H1 (cell line): ENCODE results near the gene LEMD2. TPM values are rescaled to one million over a fixed set of nuclear protein-coding genes. Genes with fewer than 3 reads are reported as not detected.

ENCODE experiments used
- CTCF ChIA-PET: fragments of 300-600 bp; sonication (Branson Sonifier 250); formaldehyde crosslinking; loops from one replicate; lab custom pipeline; 2021; ENCODE audit not compliant: partially characterized antibody; lab: Charles Lee
- POLR2A ChIA-PET: fragments of 300-600 bp; sonication (Branson Sonifier 250); formaldehyde crosslinking; loops from one replicate; lab custom pipeline; 2021; ENCODE audit warnings: inconsistent platforms; ENCODE audit not compliant: partially characterized antibody; lab: Charles Lee
- DNase-seq, 2 experiments: peaks; one replicate each; pipeline versions ENCODE4 v3.0.0 to v3.0.0-alpha.2; 2010 to 2022; ENCODE audit warnings: low spot score in 2 of 2, low read depth in 1 of 2, mixed read lengths in 1 of 2
- FAIRE-seq: peaks from 2 replicates; lab custom pipeline; 2011; peaks lifted over from hg19 to GRCh38; lab: Jason Lieb, UNC
- H2AFZ ChIP-seq: 2 replicates; pipeline ENCODE4 v1.8.1; 2012; ENCODE audit warnings: low read length, inconsistent platforms
- H2AK5ac ChIP-seq: 2 replicates; pipeline ENCODE4 v1.6.1; 2013; ENCODE audit warnings: low read depth, low read length
- H2BK120ac ChIP-seq: replicated peaks from 2 replicates; pipeline ENCODE3; 2013; ENCODE audit warnings: low read depth, low read length, inconsistent platforms
- H2BK12ac ChIP-seq: 2 replicates; pipeline ENCODE4 v1.6.1; 2013; ENCODE audit warnings: low read depth, low read length
- H2BK15ac ChIP-seq: 2 replicates; pipeline ENCODE4 v1.6.1; 2013; ENCODE audit warnings: low read length
- H2BK20ac ChIP-seq: 2 replicates; pipeline ENCODE4 v1.6.1; 2013; ENCODE audit warnings: low read length
- H2BK5ac ChIP-seq: 2 replicates; pipeline ENCODE4 v1.6.1; 2013; ENCODE audit warnings: low read depth, low read length
- H3K14ac ChIP-seq: 2 replicates; pipeline ENCODE4 v1.6.1; 2013; ENCODE audit warnings: inconsistent platforms; ENCODE audit not compliant: insufficient read length
- H3K18ac ChIP-seq: 2 replicates; pipeline ENCODE4 v1.6.1; 2013; ENCODE audit warnings: low read length; ENCODE audit errors: extremely low read depth
- H3K23ac ChIP-seq: 2 replicates; pipeline ENCODE4 v1.6.1; 2013; ENCODE audit warnings: inconsistent platforms; ENCODE audit not compliant: insufficient read length
- H3K23me2 ChIP-seq: 2 replicates; pipeline ENCODE4 v1.6.1; 2013; ENCODE audit warnings: low read depth, low read length
- H3K27ac ChIP-seq: 2 replicates; pipeline ENCODE4 v1.6.1; 2011; ENCODE audit warnings: low read depth, low read length, inconsistent platforms
- H3K27me3 ChIP-seq, 4 experiments: replicated peaks in 1 of 4; 1 replicate in 1 of 4; 2 replicates in 3 of 4; pipeline versions ENCODE4 v1.6.1 to v1.8.1; 2011 to 2013; ENCODE audit warnings: low read length in 3 of 4, mild to moderate bottlenecking in 3 of 4, inconsistent platforms in 2 of 4, mixed read lengths in 2 of 4, moderate library complexity in 1 of 4; ENCODE audit not compliant: control insufficient read depth in 3 of 4, insufficient read depth in 3 of 4; ENCODE audit errors: extremely low read depth in 1 of 4
- H3K36me3 ChIP-seq, 4 experiments: 2 replicates each; pipeline versions ENCODE4 v1.6.1 to v1.8.1; 2011 to 2013; ENCODE audit warnings: mild to moderate bottlenecking in 4 of 4, low read length in 3 of 4, moderate library complexity in 2 of 4, control low read depth in 1 of 4, inconsistent platforms in 1 of 4; ENCODE audit not compliant: insufficient read depth in 4 of 4, control insufficient read depth in 2 of 4
- H3K4ac ChIP-seq: replicated peaks from 2 replicates; pipeline ENCODE3; 2013; ENCODE audit warnings: low read length, low read depth, mixed read lengths, inconsistent platforms; ENCODE audit not compliant: insufficient read length
- H3K4me1 ChIP-seq, 4 experiments: replicated peaks in 1 of 4; 1 replicate in 1 of 4; 2 replicates in 3 of 4; pipeline versions ENCODE4 v1.6.1 to v1.8.1; 2011 to 2013; ENCODE audit warnings: low read length in 3 of 4, inconsistent platforms in 2 of 4, mixed read lengths in 1 of 4; ENCODE audit not compliant: insufficient read depth in 4 of 4, control insufficient read depth in 3 of 4
- H3K4me2 ChIP-seq, 2 experiments: 2 replicates each; pipeline versions ENCODE4 v1.6.1 to v1.8.1; 2011 to 2013; ENCODE audit warnings: low read depth in 2 of 2, low read length in 2 of 2, control low read depth in 1 of 2, inconsistent platforms in 1 of 2, mild to moderate bottlenecking in 1 of 2; ENCODE audit not compliant: insufficient read depth in 1 of 2
- H3K4me3 ChIP-seq, 4 experiments: fragments of 200-600, 300-600 bp in 1 of 4; sonication (generic), shearing (Covaris generic), sonication (Bioruptor Twin) in 1 of 4; 2 replicates each; pipeline versions ENCODE4 v1.5.1 to v1.8.1; 2011 to 2016; ENCODE audit warnings: low read length in 4 of 4, low read depth in 3 of 4, control low read depth in 2 of 4, inconsistent platforms in 2 of 4, mild to moderate bottlenecking in 2 of 4, mixed read lengths in 1 of 4, moderate library complexity in 1 of 4; ENCODE audit not compliant: insufficient read depth in 2 of 4; ENCODE audit errors: extremely low read depth in 1 of 4
- H3K56ac ChIP-seq: replicated peaks from 2 replicates; pipeline ENCODE3; 2013; ENCODE audit warnings: low read depth, mild to moderate bottlenecking, mixed read lengths, low read length, inconsistent platforms; ENCODE audit not compliant: insufficient read length
- H3K79me1 ChIP-seq: 2 replicates; pipeline ENCODE4 v1.6.1; 2013; ENCODE audit warnings: low read depth, low read length, control low read depth
- H3K79me2 ChIP-seq, 2 experiments: 2 replicates each; pipeline versions ENCODE4 v1.6.1 to v1.8.1; 2012 to 2013; ENCODE audit warnings: low read length in 2 of 2, mild to moderate bottlenecking in 2 of 2, inconsistent platforms in 1 of 2; ENCODE audit not compliant: insufficient read depth in 2 of 2, control insufficient read depth in 1 of 2
- H3K9ac ChIP-seq, 4 experiments: replicated peaks in 1 of 4; 1 replicate in 1 of 4; 2 replicates in 3 of 4; pipeline versions ENCODE4 v1.6.1 to v1.8.1; 2011 to 2013; ENCODE audit warnings: low read depth in 3 of 4, low read length in 3 of 4, control low read depth in 2 of 4, mild to moderate bottlenecking in 2 of 4, moderate library complexity in 2 of 4, inconsistent platforms in 1 of 4; ENCODE audit errors: extremely low read depth in 1 of 4
- H3K9me3 ChIP-seq, 2 experiments: 2 replicates each; pipeline versions ENCODE4 v1.6.1 to v1.8.1; 2012 to 2013; ENCODE audit warnings: mild to moderate bottlenecking in 2 of 2, moderate library complexity in 2 of 2, control low read depth in 1 of 2, inconsistent platforms in 1 of 2, low read depth in 1 of 2, low read length in 1 of 2, mixed read lengths in 1 of 2; ENCODE audit not compliant: insufficient read depth in 2 of 2
- H4K20me1 ChIP-seq, 2 experiments: replicated peaks in 1 of 2; 2 replicates each; pipeline versions ENCODE3 to v1.8.1; 2011 to 2013; ENCODE audit warnings: inconsistent platforms in 2 of 2, low read length in 2 of 2, mild to moderate bottlenecking in 1 of 2; ENCODE audit not compliant: insufficient read depth in 2 of 2, control insufficient read depth in 1 of 2
- H4K5ac ChIP-seq: 2 replicates; pipeline ENCODE4 v1.6.1; 2013; ENCODE audit warnings: low read length, low read depth, mixed read lengths, inconsistent platforms; ENCODE audit not compliant: insufficient read length
- H4K8ac ChIP-seq: 2 replicates; pipeline ENCODE4 v1.8.0; 2013; ENCODE audit warnings: mild to moderate bottlenecking, moderate library complexity, low read length, inconsistent platforms; ENCODE audit not compliant: insufficient read depth; ENCODE audit errors: extremely low read depth
- H4K91ac ChIP-seq: replicated peaks from 2 replicates; pipeline ENCODE3; 2013; ENCODE audit warnings: low read length, mixed read lengths, inconsistent platforms; ENCODE audit not compliant: insufficient read length
- ASH2L ChIP-seq: fragments of 200-600, 300-600 bp; sonication (generic); IDR thresholded peaks from one replicate; pipeline ENCODE4 v1.7.1; 2017; ENCODE audit warnings: low read length
- BRCA1 ChIP-seq: IDR thresholded peaks from 2 replicates; pipeline ENCODE4 v1.6.1; 2012; ENCODE audit warnings: low read depth, low read length, improper control_type of control experiment
- CBX5 ChIP-seq: fragments of 300-800, 300-1000 bp; sonication (generic); IDR thresholded peaks from 2 replicates; pipeline ENCODE4 v1.7.1; 2016; ENCODE audit warnings: antibody characterized with exemption, low read length, low read depth
- CBX8 ChIP-seq: fragments of 300-800, 300-1000 bp; sonication (generic); IDR thresholded peaks from 2 replicates; pipeline ENCODE4 v1.7.1; 2016; ENCODE audit warnings: low read depth, low read length, borderline replicate concordance
- CREB1 ChIP-seq: IDR thresholded peaks from 2 replicates; pipeline ENCODE4 v1.6.1; 2012; ENCODE audit warnings: inconsistent platforms
- CTBP2 ChIP-seq: IDR thresholded peaks from 2 replicates; pipeline ENCODE4 v1.7.0; 2011; ENCODE audit warnings: borderline replicate concordance, mild to moderate bottlenecking, moderate library complexity, mixed read lengths, low read length; ENCODE audit not compliant: insufficient read depth, insufficient read length
- EGR1 ChIP-seq: IDR thresholded peaks from 2 replicates; pipeline ENCODE4 v1.6.1; 2011; ENCODE audit warnings: low read depth, low read length, borderline replicate concordance
- EP300 ChIP-seq, 2 experiments: IDR thresholded peaks; 1 replicate in 1 of 2; 2 replicates in 1 of 2; pipeline ENCODE4 v1.6.1; 2011 to 2012; ENCODE audit warnings: low read depth in 2 of 2, low read length in 2 of 2, mild to moderate bottlenecking in 2 of 2, borderline replicate concordance in 1 of 2, inconsistent platforms in 1 of 2, moderate library complexity in 1 of 2
- JUN ChIP-seq: IDR thresholded peaks from 2 replicates; pipeline ENCODE4 v1.6.1; 2011; ENCODE audit warnings: low read depth, mild to moderate bottlenecking, improper control_type of control experiment, low read length
- SAP30 ChIP-seq: fragments of 300-600 bp; sonication (generic); IDR thresholded peaks from 2 replicates; pipeline ENCODE4 v1.7.1; 2012; ENCODE audit warnings: low read length, moderate library complexity, mild to moderate bottlenecking, inconsistent platforms; ENCODE audit not compliant: insufficient read depth, insufficient replicate concordance
- SIRT6 ChIP-seq: IDR thresholded peaks from one replicate; pipeline ENCODE4 v1.7.1; 2012; ENCODE audit warnings: low read length, inconsistent platforms
- SP4 ChIP-seq: IDR thresholded peaks from 2 replicates; pipeline ENCODE4 v1.6.1; 2012; ENCODE audit warnings: low read length, inconsistent platforms
- YY1 ChIP-seq: IDR thresholded peaks from 2 replicates; pipeline ENCODE4 v1.6.1; 2011; ENCODE audit warnings: low read depth, mild to moderate bottlenecking, low read length
- WGBS, 2 experiments: shearing (Covaris generic) in 1 of 2; methylation state at CpG; one replicate each; pipeline versions ENCODE4 v1.1.6 to v1.1.7; 2013 to 2015; ENCODE audit warnings: low lambda C conversion rate in 2 of 2, mixed read lengths in 2 of 2, inconsistent platforms in 1 of 2, low coverage in 1 of 2, missing lambda C conversion rate in 1 of 2; ENCODE audit not compliant: insufficient replicate concordance in 2 of 2, insufficient coverage in 1 of 2, insufficient read length in 1 of 2; ENCODE audit errors: extremely low coverage in 1 of 2, missing lambda C conversion rate in 1 of 2; 5-methylcytosine and 5-hydroxymethylcytosine counted together
- polyA plus RNA-seq, 7 experiments: library from polyadenylated mRNA; depleted of rRNA in 3 of 7; stranded (reverse) in 5 of 7; unstranded in 2 of 7; fragments of >200 nt in 5 of 7; fragments of 200-250 nt in 2 of 7; gene quantifications; 1 replicate in 5 of 7; 2 replicates in 1 of 7; 4 replicates in 1 of 7; pipeline versions ENCODE4 v1.2.1 to v1.2.3, GENCODE V29; 2011 to 2013; ENCODE audit warnings: missing spikeins in 2 of 7, mixed read lengths in 2 of 7
- total RNA-seq: library from RNA; stranded (reverse); fragmentation: NEBNext Ultra II Directional; extraction: Animal tissue kit (Norgen Biotek cat#: 25700); gene quantifications from 2 replicates; pipeline ENCODE4 v1.2.1, GENCODE V29; 2021

Gene LEMD2
- total and polyA plus RNA-seq, 2 of the 8 experiments (the other 6 are each of a cell fraction or from before 2014, with no cell fraction given), result 32.7 to 57.3 TPM

GRCh38 chr6:33830635-33831240 is 41.8 kb upstream of the LEMD2 start:
- CTCF ChIA-PET, result interaction anchor here (2.4 kb wide), 1 partner anchor 7 kb away, joined by 7 read pairs; no protein-coding TSS in a partner anchor
- 85% methylated on average over 20 of the region's 21 CpGs; no CpG with 5 or more reads in 1 of the 2 experiments for WGBS, 2 experiments
- DNase-seq, result no peak
- TF ChIP-seq CBX8, result no peak
- TF ChIP-seq CBX5, result no peak
- TF ChIP-seq BRCA1, result no peak
- no peak for TF ChIP-seq CREB1
- TF ChIP-seq SAP30, result no peak
- no peak for TF ChIP-seq YY1
- no peak for TF ChIP-seq ASH2L
- no peak for TF ChIP-seq JUN
- TF ChIP-seq EP300 (IDR thresholded peaks at IDR 0.05; ENCODE audit: borderline replicate concordance in 1 of 2, low read depth in 2 of 2, low read length in 2 of 2), result no peak
- TF ChIP-seq SP4, result no peak
- no peak for TF ChIP-seq EGR1
- no peak for TF ChIP-seq CTBP2
- TF ChIP-seq SIRT6, result no peak

More at GRCh38 chr6:33830635-33831240, 41.8 kb upstream of the LEMD2 start:
- Histone ChIP-seq H2AFZ (no peak overlapping the region), H3K36me3 (no peaks in the 10 kb centered on the region), H3K56ac (no peak overlapping the region), H3K79me1 (no peaks in the 10 kb centered on the region), H4K20me1 (no peaks in the 10 kb centered on the region), H3K27me3 (no peaks in the 10 kb centered on the region), H3K9me3 (peaks cover 5 to 11% of the 10 kb centered on the region in 2 experiments), H3K4me2 (no peak overlapping the region), H2BK12ac (peak overlapping the region; percentile 87; the same call in 1 of the 2 replicates), H4K8ac (no peak overlapping the region), H3K79me2 (no peaks in the 10 kb centered on the region), H3K23me2 (no peaks in the 10 kb centered on the region), H3K4me3 (no peak overlapping the region), H3K4ac (no peak overlapping the region), H3K23ac (no peak overlapping the region), H2BK5ac (peak overlapping the region; percentile 8; the same call in 1 of the 2 replicates), H2AK5ac (no peak overlapping the region; the same call in 1 of the 2 replicates), H2BK15ac (peak overlapping the region; percentile 92; the same call in 1 of the 2 replicates), H3K27ac (no peak overlapping the region), H3K14ac (no peak overlapping the region), H2BK120ac (no peak overlapping the region), H4K5ac (no peak overlapping the region), H2BK20ac (0 out of 2 replicates have a peak overlapping the region, but pooled peaks have one; percentile 86), H3K18ac (no peak overlapping the region; the same call in 1 of the 2 replicates), H3K4me1 (peaks cover 0 to 19% (median 10%) of the 10 kb centered on the region in 4 experiments; a peak in 6 of 7 replicates), H3K9ac (no peak overlapping the region), H4K91ac (peak overlapping the region; percentile 68)
- POLR2A ChIA-PET, result no interaction called here
- FAIRE-seq, result no peak
